ENCODE results near the gene KCNJ3.

The KCNJ3 gene

GRCh38 chr2:154709215-154709614 lies 10.7 kb downstream of the KCNJ3 start:
- FAIRE-seq: no peak

DNA sequence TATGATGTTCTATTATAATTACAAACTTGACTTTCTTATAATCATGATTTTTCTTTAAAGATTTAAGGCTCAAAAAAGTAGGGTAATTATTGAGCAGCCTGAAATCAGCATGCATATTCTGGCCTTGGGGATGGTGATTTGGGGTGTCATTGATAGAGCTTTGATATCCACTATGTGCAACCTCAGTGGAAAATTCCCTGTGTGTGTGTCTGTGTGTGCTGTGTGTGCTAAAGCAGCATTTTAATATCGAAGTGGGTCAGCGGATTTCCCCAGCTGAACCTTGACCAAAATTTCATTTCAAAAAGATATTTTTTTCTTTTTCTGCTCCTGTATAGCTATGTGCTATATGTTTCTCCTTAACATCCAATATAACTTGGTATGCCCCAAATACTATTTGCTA lies 11.6 kb downstream of the KCNJ3 start:
- FAIRE-seq: no peak

GRCh38 chr2:154710685-154711084 lies 12.2 kb downstream of the KCNJ3 start:
- FAIRE-seq: no peak

- FAIRE-seq: no peak
Measured at GRCh38 chr2:154713675-154714074, 15.2 kb downstream of the KCNJ3 start.

GRCh38 chr2:154720651-154721050 lies 22.2 kb downstream of the KCNJ3 start:
- FAIRE-seq: no peak

- FAIRE-seq: no peak
Measured at GRCh38 chr2:154724194-154724797, 25.8 kb downstream of the KCNJ3 start.

GRCh38 chr2:154740361-154740760 lies 41.9 kb downstream of the KCNJ3 start:
- FAIRE-seq: no peak

DNA sequence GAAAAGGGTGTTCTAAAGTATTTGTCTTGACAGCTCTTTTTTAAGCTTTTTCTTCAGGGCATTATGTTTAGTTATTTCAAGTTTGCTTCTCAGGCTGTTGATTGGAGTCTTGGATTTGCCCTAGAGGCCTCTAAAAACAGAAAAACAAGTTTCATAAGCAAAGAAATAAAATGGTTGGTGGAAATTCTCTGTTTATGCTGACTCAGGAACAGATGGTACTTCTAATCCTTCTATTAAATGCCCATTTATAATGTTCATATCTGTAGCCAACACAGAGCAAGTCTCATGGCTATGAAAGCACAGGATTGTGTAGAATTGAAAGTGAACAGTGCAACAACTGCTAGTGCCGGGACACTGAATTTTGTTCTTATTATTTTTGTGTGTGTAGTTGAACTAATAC lies 60.4 kb downstream of the KCNJ3 start:
- FAIRE-seq: no peak

DNA sequence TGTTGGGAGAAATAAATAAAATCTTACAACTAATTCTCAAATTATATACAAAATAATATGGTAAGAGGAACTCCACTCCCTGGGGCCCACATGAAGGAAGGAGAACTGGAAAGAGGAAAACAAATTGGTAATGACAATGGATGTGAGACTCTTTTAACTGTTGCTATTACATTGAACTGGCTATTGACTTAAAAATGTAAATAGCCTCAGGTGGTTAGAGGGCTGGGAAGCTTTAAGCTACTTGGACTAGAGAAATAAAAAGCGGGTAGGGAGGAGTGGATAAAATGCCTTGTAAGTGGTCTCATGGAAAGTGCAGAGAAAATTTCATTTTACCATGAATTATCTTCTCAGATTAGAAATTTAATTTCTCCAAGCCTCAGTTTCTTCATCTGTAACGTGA lies 64.1 kb downstream of the KCNJ3 start:
- no peak for FAIRE-seq

- no peak for FAIRE-seq
Measured at GRCh38 chr2:154771664-154772284, 73.3 kb downstream of the KCNJ3 start.

- no peak for FAIRE-seq
Measured at GRCh38 chr2:154776825-154777224, 78.3 kb downstream of the KCNJ3 start.

GRCh38 chr2:154794406-154794805 lies 95.9 kb downstream of the KCNJ3 start:
- no peak for FAIRE-seq

DNA sequence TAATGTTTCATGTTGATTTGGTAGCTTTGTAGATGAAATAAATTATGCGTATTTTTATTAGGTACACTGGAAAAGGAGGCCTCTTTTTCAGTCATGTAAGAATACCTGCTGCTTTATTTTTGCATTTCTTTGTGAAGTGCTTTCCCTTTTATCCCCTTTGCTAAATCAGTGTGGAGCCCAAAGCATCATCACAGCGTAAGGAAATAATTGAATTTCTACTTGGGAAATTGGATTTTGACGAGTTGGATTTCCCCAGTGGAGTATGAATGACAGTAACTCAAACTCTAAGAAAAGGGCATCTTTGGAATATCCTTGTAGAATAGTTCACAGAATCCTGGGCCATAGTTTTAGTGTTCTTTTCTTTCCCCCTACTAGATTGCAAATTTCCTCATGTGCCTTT lies 97.2 kb downstream of the KCNJ3 start:
- no peak for FAIRE-seq

DNA sequence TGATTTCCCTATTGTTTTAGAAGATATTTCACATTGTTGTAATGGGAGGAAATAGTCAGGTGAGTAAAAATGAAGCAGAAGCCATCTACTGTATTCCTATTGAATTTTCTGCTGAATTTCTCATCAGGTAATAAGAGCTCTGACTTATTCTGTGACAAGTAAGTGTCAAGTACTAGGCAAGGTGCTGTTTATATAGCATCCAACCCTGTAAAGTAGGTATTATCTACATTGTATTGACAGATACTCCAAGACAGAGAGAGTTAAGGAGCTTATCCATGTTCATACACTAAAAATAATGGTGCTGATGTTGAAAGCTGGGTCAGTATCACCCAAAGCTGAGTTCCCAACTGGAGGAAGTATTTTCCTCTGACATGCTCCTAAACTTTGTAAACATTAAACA lies 106.0 kb downstream of the KCNJ3 start:
- FAIRE-seq: no peak

DNA sequence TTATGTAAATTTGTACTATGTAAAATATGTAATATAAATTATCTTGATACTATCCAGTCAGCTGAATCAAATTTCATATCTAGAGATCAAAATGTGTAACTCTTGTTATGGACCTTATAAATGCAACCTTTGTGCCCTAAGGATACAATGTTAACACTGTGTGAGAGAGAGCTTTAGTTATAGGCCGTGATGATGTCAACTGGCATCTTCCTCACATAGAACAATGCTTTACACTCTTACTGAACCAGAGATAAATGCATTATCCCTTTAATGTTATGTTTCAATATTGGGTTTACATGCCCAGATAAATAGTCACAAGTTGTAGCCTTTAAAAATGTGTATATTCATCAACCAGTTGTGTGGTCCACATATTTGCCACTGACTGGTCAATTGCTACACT lies 115.1 kb downstream of the KCNJ3 start:
- FAIRE-seq: no peak

DNA sequence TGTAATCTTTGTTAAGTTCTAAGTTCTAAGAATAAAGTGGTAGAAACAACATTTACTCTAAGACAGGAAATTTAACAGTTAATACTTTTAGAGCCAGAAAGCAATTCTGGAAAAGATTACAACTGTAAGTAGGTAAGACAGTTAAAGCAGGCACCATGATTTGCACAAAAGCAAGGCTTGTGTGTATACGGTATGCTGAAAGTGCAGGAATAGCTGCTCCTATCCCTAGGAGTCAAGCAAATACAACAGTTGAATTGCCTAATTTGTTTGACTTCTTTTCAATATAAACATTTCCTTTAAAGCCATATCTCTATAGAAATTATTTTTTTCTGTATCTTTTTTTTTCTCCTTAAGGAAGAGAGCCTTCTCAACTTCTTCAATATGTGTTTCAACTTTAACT lies 116.4 kb downstream of the KCNJ3 start:
- no peak for FAIRE-seq

- no peak for FAIRE-seq
Measured at GRCh38 chr2:154825358-154825757, 126.9 kb downstream of the KCNJ3 start.

- no peak for FAIRE-seq
Measured at GRCh38 chr2:154826827-154827226, 128.3 kb downstream of the KCNJ3 start.

GRCh38 chr2:154827286-154827685 lies 128.8 kb downstream of the KCNJ3 start:
- FAIRE-seq: no peak

DNA sequence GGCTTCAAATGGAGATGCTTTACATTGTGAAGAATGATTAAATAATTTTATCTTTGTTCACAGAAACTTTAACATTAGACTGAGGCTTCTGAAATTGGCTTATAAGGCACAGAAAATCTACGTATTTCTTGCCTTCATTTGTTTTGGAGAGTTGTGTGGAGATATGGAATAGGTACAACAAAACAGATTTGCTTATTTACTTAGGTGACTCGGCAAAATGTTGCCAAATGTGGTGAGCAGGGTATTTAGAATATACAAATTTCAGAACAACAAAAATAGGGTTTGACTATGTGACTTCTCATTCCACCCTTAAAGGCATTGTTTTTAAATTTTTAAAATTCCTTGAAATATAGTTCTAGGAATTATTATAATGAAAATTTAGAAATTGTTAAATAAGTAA lies 134.2 kb downstream of the KCNJ3 start:
- no peak for FAIRE-seq

- no peak for FAIRE-seq
Measured at GRCh38 chr2:154836632-154837031, 138.1 kb downstream of the KCNJ3 start.

DNA sequence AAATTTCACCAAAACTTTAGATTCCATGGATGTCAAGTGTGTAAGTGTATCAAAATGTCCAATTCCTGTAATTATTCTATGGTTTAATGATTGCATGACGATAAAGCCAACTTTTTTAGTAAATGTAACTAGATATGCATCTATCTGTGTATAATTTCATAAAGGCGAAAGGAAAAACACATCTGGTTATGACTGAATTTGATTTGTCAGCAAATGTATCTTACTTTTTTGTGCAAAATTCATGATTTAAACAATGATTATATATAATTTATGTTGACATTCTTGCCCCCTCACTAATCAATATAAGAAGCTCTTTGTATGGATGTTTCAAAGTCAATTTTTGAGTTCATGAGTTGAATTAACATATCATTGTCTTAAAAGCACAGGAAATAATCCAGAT lies 138.5 kb downstream of the KCNJ3 start:
- no peak for FAIRE-seq

- no peak for FAIRE-seq
Measured at GRCh38 chr2:154844513-154844912, 146.0 kb downstream of the KCNJ3 start.

GRCh38 chr2:154846842-154847241 lies 148.3 kb downstream of the KCNJ3 start:
- no peak for FAIRE-seq

DNA sequence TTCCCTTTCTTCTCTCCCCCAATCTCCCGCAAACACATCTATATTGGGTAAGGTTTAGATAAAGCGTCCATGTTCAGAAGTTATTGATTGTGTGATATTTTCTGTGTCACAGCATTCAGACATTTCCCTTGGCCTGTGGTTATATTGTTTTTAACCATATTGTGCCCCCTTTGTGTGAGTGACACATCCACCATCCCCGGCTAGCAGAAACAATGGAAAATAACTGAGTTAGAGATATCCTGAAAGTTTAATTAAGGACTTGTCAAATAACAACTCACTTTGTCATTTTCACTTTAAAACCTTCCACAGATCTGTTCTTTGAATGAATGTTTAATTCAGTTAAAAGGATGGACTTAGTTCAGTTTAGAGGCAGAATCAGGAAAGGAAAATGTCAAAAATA lies 151.0 kb downstream of the KCNJ3 start:
- FAIRE-seq: no peak
